ENCODE measurements around the gene RPS5. TPM values are rescaled to one million over a fixed set of nuclear protein-coding genes. Genes with fewer than 3 reads are reported as not detected.
A peak's percentile ranks its signal among the peaks of the same experiment; 100 is the strongest.

Gene RPS5
- total RNA-seq, 1 experiment from 2014 or later = 1,436 TPM

DNA sequence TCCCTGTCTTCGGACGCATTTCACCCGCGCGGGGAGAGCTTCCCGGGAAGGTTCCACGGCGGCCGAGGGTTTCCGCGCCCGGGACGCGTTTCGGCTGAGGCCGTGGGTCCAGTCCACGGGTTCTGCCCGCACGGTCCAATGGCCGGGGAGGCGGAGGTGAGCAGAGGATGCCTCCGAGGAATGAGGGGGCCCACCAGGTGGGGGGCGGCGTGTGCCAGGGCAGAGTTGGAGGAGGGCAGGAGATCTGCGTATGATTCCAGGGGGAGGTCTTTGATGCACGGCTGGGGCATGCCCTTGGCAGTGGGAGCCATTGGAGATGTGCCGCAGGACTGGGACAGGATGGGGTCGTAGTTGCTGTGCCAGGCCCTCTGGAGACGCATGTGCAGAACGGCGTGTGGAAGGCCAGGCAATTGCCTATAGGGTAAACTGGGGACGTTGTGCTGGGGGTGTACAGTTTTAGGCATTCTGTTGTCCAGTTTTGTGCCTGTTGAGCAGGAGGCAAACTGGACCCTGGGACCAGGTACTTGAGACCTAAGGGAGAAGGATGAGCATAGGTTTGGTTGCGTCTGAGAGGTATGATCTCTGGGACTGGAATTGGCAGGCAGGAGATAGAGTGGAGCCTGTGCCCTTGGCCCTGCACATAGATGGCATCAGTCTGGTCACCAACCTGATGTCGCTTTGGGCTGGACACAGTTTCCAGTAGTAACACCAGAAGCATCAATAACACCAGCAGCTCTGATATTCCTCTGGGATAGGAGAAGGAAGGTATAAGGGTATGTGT, 22.1 kb downstream of the RPS5 start:
- Mint-ChIP-seq H3K4me1 (ENCODE audit: low read depth, unreplicated experiment) (peaks cover 22% of the 10 kb centered on the region), H3K4me3 (ENCODE audit: unreplicated experiment) (peak overlapping the region; percentile 95), H3K9me3 (ENCODE audit: unreplicated experiment) (no peaks in the 10 kb centered on the region), H3K27ac (ENCODE audit: unreplicated experiment) (peak overlapping the region; percentile 87), H3K36me3 (ENCODE audit: insufficient read depth, unreplicated experiment) (peaks cover 17% of the 10 kb centered on the region), H3K27me3 (ENCODE audit: insufficient read depth, unreplicated experiment) (no peaks in the 10 kb centered on the region)
- H3K27me3 ChIP-seq (replicated peaks; ENCODE audit: control insufficient read depth, insufficient read depth, low read length) = no peaks in the 10 kb centered on the region
- peaks cover 16% of the 10 kb centered on the region for H3K4me1 ChIP-seq
- TF ChIP-seq, protein P1, sequence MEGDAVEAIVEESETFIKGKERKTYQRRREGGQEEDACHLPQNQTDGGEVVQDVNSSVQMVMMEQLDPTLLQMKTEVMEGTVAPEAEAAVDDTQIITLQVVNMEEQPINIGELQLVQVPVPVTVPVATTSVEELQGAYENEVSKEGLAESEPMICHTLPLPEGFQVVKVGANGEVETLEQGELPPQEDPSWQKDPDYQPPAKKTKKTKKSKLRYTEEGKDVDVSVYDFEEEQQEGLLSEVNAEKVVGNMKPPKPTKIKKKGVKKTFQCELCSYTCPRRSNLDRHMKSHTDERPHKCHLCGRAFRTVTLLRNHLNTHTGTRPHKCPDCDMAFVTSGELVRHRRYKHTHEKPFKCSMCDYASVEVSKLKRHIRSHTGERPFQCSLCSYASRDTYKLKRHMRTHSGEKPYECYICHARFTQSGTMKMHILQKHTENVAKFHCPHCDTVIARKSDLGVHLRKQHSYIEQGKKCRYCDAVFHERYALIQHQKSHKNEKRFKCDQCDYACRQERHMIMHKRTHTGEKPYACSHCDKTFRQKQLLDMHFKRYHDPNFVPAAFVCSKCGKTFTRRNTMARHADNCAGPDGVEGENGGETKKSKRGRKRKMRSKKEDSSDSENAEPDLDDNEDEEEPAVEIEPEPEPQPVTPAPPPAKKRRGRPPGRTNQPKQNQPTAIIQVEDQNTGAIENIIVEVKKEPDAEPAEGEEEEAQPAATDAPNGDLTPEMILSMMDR (IDR thresholded peaks at IDR 0.05; ENCODE audit: insufficient read depth in 1 of 2, low read depth in 1 of 2, low read length in 1 of 2, severe bottlenecking in 1 of 2, unreplicated experiment in 1 of 2) = no peak
- no peaks in the 10 kb centered on the region; the same call in 1 of the 2 replicates for H3K36me3 ChIP-seq (ENCODE audit: control insufficient read depth, insufficient read depth, low read length)
- CTCF ChIA-PET = interaction anchor here (0.6 to 1.0 kb wide), 4 partner anchors 47 to 166 kb away, joined by 4 read pairs; partner anchors contain the start of genes ZBTB45, ZNF497 and ZSCAN22
- peak overlapping the region; percentile 73 for H3K4me3 ChIP-seq (ENCODE audit: low read depth, low read length)
- no peaks in the 10 kb centered on the region for H3K9me3 ChIP-seq
- DNase-seq = peak in 1 of 2 experiments; percentile 37
- intact Hi-C loops (cut with micrococcal nuclease; ENCODE audit: unreplicated experiment) = no loop called here
- POLR2A ChIA-PET = interaction anchor here (0.5 to 1.0 kb wide), 11 partner anchors 9 to 135 kb away, joined by 3 to 14 read pairs (median 3); partner anchors contain the start of genes RNF225, TRIM28, ZBTB45 and ZNF324B
- no TSS peak for BruUV-seq (replicated peaks)

DNA sequence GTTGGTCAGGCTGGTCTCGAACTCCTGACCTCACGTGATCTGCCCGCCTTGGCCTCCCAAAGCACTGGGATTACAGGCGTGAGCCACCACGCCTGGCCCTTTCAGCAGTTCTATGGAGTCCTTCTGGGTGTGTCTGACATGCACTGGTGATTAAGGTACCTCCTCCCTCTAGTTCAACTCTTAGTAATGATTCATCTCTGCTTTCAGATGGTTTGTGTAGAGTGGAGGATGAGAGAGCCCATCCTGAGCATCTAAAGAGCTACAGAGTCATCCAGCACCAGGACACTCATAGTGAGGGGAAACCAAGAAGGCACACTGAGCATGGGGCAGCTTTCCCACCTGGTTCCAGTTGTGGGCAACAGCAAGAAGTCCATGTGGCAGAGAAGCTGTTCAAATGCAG, 29.5 kb downstream of the RPS5 start:
- intact Hi-C loops (cut with micrococcal nuclease; ENCODE audit: unreplicated experiment) = no loop called here
- H3K27me3 Mint-ChIP-seq (ENCODE audit: insufficient read depth, unreplicated experiment) = no peaks in the 10 kb centered on the region
- peaks cover 8% of the 10 kb centered on the region for H3K9me3 Mint-ChIP-seq (ENCODE audit: unreplicated experiment)
- H3K4me3 ChIP-seq (ENCODE audit: low read depth, low read length) = no peak overlapping the region
- no peaks in the 10 kb centered on the region for H3K36me3 Mint-ChIP-seq (ENCODE audit: insufficient read depth, unreplicated experiment)
- no peak for DNase-seq
- H3K4me1 Mint-ChIP-seq (ENCODE audit: low read depth, unreplicated experiment) = no peaks in the 10 kb centered on the region
- H3K36me3 ChIP-seq (ENCODE audit: control insufficient read depth, insufficient read depth, low read length) = no peaks in the 10 kb centered on the region; the same call in 1 of the 2 replicates
- no peak overlapping the region for H3K4me3 Mint-ChIP-seq (ENCODE audit: unreplicated experiment)
- no TSS peak for BruUV-seq (replicated peaks)
- H3K27me3 ChIP-seq (replicated peaks; ENCODE audit: control insufficient read depth, insufficient read depth, low read length) = no peaks in the 10 kb centered on the region
- no peak overlapping the region for H3K27ac Mint-ChIP-seq (ENCODE audit: unreplicated experiment)
- H3K9me3 ChIP-seq = no peaks in the 10 kb centered on the region
- CTCF ChIA-PET = no interaction called here
- POLR2A ChIA-PET = no interaction called here
- TF ChIP-seq, protein P1 (IDR thresholded peaks at IDR 0.05; ENCODE audit: insufficient read depth in 1 of 2, low read depth in 1 of 2, low read length in 1 of 2, severe bottlenecking in 1 of 2, unreplicated experiment in 1 of 2) = no peak
- H3K4me1 ChIP-seq = no peaks in the 10 kb centered on the region

DNA sequence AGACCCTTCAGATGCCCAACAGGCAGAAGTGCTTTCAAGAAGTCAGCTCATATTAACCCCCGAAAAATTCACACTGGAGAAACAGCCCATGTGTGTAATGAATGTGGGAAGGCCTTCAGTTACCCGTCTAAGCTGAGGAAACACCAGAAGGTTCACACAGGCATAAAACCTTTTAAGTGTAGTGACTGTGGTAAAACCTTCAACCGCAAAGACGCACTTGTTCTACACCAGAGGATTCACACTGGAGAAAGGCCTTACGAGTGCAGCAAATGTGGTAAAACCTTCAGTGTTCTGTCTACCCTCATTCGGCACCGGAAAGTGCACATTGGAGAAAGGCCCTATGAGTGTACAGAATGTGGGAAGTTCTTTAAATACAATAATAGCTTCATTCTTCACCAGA, 30.0 kb downstream of the RPS5 start:
- no peak overlapping the region for H3K27ac Mint-ChIP-seq (ENCODE audit: unreplicated experiment)
- intact Hi-C loops (cut with micrococcal nuclease; ENCODE audit: unreplicated experiment) = no loop called here
- H3K9me3 Mint-ChIP-seq (ENCODE audit: unreplicated experiment) = peaks cover 8% of the 10 kb centered on the region
- POLR2A ChIA-PET = no interaction called here
- no peaks in the 10 kb centered on the region for H3K27me3 Mint-ChIP-seq (ENCODE audit: insufficient read depth, unreplicated experiment)
- no peak overlapping the region for H3K4me3 Mint-ChIP-seq (ENCODE audit: unreplicated experiment)
- Histone ChIP-seq H3K4me3 (ENCODE audit: low read depth, low read length) (no peak overlapping the region), H3K36me3 (ENCODE audit: control insufficient read depth, insufficient read depth, low read length) (no peaks in the 10 kb centered on the region; the same call in 1 of the 2 replicates), H3K27me3 (replicated peaks; ENCODE audit: control insufficient read depth, insufficient read depth, low read length) (no peaks in the 10 kb centered on the region), H3K9me3 (no peaks in the 10 kb centered on the region), H3K4me1 (no peaks in the 10 kb centered on the region)
- BruUV-seq (replicated peaks) = no TSS peak
- no peak for DNase-seq
- CTCF ChIA-PET = no interaction called here
- no peaks in the 10 kb centered on the region for H3K36me3 Mint-ChIP-seq (ENCODE audit: insufficient read depth, unreplicated experiment)
- TF ChIP-seq, protein P1 (IDR thresholded peaks at IDR 0.05; ENCODE audit: insufficient read depth in 1 of 2, low read depth in 1 of 2, low read length in 1 of 2, severe bottlenecking in 1 of 2, unreplicated experiment in 1 of 2) = no peak
- no peaks in the 10 kb centered on the region for H3K4me1 Mint-ChIP-seq (ENCODE audit: low read depth, unreplicated experiment)

All from Caco-2 (cell line).